ENCODE results near the gene PORCN. TPM values are rescaled to one million over a fixed set of nuclear protein-coding genes. Genes with fewer than 3 reads are reported as not detected.

Gene PORCN
- total and polyA plus RNA-seq, 2 donors (not counting 3 experiments of a cell fraction or from before 2014, with no cell fraction given), result 7.6 to 21.0 TPM

- Histone ChIP-seq H3K9ac (replicated peaks; ENCODE audit: extremely low read depth, insufficient read depth, low read length) (no peak overlapping the region), H3K4me2 (ENCODE audit: insufficient read depth, low read length) (peak overlapping the region; percentile 3), H3K79me2 (ENCODE audit: control insufficient read depth, insufficient read depth, low read length) (no peaks in the 10 kb centered on the region), H3K27me3 (ENCODE audit: control insufficient read depth in 2 of 2, insufficient read depth in 2 of 2, low read length in 2 of 2) (no peaks in the 10 kb centered on the region), H2AFZ (ENCODE audit: low read depth, low read length) (peak overlapping the region; percentile 61), H3K4me1 (ENCODE audit: control insufficient read depth, extremely low read depth, insufficient read depth, low read length) (no peaks in the 10 kb centered on the region), H3K9me3 (replicated peaks; ENCODE audit: control insufficient read depth, insufficient read depth, low read length) (no peaks in the 10 kb centered on the region), H3K36me3 (ENCODE audit: control insufficient read depth in 2 of 2, extremely low read depth in 1 of 2, insufficient read depth in 2 of 2, low read length in 2 of 2) (peaks cover 0 to 2% of the 10 kb centered on the region in 2 experiments), H3K9me1 (replicated peaks; ENCODE audit: control insufficient read depth, extremely low read depth, insufficient read depth, low read length) (no peaks in the 10 kb centered on the region), H4K20me1 (replicated peaks; ENCODE audit: control insufficient read depth, extremely low read depth, insufficient read depth, low read length) (no peaks in the 10 kb centered on the region), H3K4me3 (replicated peaks in 1 of 3; ENCODE audit: insufficient read depth in 1 of 3, low read depth in 1 of 3, low read length in 3 of 3) (peak overlapping the region in 1 of 3 experiments; percentile 83), H3K27ac (ENCODE audit: insufficient read depth, low read depth, low read length) (no peak overlapping the region)
- ChIA-PET CTCF (no interaction called here), POLR2A (no interaction called here)
- FAIRE-seq, result no peak
- intact Hi-C loops (cut with micrococcal nuclease) (no loop called here), dilution Hi-C loops (cut with MboI; ENCODE audit: extremely low pct_ligation_motif_present, low sequenced_read_pairs) (no loop called here)
- no peak for DNase-seq (ENCODE audit: low read depth, low spot score)
- TF ChIP-seq MAX (IDR thresholded peaks at IDR 0.05; ENCODE audit: insufficient read depth, insufficient read length) (no peak), CTCF (IDR thresholded peaks at IDR 0.05; ENCODE audit: extremely low read depth in 1 of 2, insufficient read depth in 1 of 2, low read depth in 1 of 2, low read length in 2 of 2) (no peak), FOS (IDR thresholded peaks at IDR 0.05; ENCODE audit: borderline replicate concordance, insufficient read depth, low read length) (no peak), POLR2A (IDR thresholded peaks at IDR 0.05; ENCODE audit: low read depth, low read length) (no peak), MYC (IDR thresholded peaks at IDR 0.05; ENCODE audit: low read depth, low read length) (no peak), EZH2 (IDR thresholded peaks at IDR 0.05; ENCODE audit: borderline replicate concordance, low read depth, low read length, severe bottlenecking) (no peak), POLR2AphosphoS5 (IDR thresholded peaks at IDR 0.05; ENCODE audit: insufficient read depth, low read depth, low read length) (no peak)
- BruUV-seq (replicated peaks), result TSS peak; percentile 28
These were observed 827 bp downstream of the PORCN start for GRCh38 chrX:48509619-48510018.
